ENCODE results near the gene COG2.
"Not testable (repeated sequence)": the region's sequence is repeated elsewhere in the genome, so short reads cannot be mapped to it uniquely, and the experiment has no call there.

COG2 gene

DNA sequence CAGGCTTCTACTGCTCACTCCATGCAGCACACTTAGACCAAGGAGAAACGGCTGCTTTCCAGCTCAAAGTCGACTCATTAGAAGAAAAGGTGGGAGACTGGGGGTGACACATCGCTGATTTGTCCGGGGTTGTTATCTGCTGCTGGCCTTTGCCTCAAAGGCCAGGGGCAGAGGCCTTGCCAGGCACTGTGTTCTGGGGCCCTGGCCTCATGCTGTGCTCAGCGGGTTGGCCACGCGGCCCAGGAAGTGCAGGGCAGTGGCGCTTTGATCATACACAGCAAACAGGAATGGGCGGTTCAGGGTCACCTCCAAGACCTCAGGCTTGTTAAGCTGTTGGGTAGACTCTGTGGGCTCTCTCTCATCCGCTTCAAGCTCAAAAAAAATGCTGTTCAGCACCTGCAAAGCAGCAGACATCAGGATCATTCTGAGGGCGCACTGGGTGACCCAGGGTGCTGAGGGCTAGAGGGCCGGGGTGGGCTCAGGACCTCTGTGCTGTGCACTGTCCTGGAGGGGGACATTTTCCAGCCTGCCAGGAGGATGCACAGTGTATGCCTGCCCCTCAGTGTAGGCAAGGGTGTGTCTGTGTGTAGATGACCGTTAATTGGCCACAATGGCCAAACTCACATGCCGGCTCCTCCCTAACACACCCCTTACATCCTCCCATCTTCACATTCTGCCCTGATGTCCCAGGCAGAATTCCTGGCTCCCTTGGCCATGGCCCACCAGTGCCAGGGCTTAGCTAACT is 60.8 kb downstream of the COG2 start:
- no peak for DNase-seq

DNA sequence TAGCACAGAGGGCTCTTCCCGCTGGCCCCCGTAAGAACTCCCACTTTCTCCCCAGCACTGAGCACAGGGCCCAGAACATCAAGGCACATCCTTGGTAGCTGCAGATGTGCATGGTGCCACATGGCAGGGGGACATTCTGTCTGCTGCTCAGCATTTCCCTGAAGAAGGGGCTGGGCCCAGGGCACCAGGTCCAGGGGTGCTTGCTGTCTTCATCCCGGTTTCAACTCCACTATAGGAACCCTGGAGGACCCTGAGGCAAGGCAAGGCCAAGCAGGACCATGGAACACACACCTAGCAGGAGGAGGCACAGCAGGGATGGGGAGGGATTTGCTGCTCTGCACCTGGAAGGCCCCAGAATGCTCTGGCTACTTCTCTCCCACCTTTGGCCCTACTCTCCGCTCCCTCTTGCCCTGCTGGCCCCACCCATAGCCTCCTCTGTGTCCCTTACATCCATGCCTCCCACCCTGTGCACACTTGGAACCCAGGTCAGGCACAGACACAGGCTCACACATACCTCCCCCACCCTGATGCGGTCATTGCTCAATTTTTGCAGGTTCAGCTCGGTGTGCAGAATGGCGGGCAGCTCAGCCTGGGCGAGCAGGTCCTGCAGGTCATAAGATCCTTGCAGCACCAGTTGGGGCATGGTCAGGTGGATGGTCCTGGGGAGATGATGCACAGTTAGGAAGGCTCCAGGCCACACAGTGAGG is 61.6 kb downstream of the COG2 start:
- DNase-seq = no peak

DNA sequence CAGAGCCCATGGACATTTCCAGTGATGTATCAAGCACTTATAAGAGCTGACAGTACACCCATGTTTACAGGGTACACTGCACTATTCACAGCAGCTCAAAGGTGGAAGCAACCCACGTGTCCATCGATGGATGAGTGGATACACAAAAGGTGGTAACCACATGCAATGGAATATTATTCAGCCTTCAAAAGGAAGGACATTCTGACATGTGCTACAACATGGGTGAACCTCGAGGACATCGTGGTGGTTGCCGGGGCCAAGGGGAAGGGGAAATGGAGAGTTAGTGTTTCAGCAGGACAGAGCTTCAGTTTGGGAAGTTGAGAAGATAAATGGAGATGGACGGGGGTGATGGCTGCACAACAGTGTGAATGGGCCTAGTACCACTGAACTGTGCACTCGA is 62.5 kb downstream of the COG2 start:
- no peak for DNase-seq

DNA sequence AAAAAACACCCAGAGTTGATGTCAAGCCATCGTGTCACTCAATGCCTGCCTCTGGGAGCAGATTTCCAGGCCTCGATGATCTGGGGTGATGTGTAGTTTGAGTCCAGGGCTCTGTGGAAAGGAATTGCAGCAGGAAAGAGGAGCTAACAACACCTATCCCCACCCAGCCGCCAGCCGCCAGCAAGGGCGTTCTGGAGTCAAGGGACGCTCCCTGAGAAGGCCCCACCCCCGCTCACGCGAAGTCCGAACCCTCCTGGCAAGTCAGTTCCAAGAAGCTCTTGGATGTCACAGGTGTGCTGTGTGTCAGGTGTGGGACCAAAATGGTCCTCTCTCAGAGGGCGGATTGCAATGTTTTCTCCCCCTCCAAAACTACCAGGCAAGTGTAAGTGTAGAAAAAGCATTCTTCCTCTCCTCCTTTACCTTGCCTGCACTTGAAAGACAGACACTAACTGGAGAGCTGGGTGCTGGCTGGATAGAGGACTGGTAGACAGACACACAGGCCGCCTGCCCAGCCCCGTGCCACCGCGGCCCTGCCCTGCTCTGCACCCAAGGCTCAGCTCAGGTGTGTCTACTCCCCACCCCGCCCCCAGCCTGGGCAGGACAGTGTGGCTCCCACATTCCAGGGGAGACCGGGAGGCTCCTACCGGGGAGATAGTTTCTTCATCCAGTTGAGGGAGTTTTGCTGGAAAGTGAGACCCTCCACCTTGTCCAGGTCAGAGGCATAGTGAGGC is 63.2 kb downstream of the COG2 start:
- no peak for DNase-seq

DNA sequence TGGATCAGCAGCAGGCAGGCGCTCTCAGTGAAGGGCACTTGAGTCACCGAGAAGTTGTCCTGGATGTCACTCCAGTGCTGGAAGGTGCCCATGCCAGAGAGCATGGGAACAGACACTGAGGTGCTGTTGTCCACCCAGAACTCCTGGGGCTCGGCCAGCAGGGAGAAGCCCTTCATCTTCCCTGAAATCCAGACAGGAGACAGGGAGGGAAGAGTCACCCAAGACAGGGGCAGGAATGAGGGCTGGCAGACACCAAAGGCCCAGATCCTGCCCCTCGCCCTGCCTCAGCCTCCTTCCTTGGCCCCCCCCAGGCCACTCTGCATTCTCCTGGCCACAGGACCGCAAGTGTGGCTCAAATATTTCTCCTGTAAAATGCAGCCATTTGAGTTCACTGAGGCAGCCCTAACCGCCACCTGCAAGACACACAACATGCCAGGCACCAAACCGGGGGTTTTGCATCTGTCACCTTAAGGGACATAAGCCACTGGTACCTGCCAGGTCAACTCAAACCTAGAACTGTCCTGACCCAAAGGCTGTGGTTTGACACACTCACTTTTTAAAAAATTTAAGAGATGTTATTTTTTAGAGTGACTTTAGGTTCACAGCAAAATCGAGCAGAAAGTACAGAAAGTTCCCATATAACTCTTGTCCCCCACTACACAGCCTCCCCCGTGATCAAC is 63.9 kb downstream of the COG2 start:
- no peak for DNase-seq

DNA sequence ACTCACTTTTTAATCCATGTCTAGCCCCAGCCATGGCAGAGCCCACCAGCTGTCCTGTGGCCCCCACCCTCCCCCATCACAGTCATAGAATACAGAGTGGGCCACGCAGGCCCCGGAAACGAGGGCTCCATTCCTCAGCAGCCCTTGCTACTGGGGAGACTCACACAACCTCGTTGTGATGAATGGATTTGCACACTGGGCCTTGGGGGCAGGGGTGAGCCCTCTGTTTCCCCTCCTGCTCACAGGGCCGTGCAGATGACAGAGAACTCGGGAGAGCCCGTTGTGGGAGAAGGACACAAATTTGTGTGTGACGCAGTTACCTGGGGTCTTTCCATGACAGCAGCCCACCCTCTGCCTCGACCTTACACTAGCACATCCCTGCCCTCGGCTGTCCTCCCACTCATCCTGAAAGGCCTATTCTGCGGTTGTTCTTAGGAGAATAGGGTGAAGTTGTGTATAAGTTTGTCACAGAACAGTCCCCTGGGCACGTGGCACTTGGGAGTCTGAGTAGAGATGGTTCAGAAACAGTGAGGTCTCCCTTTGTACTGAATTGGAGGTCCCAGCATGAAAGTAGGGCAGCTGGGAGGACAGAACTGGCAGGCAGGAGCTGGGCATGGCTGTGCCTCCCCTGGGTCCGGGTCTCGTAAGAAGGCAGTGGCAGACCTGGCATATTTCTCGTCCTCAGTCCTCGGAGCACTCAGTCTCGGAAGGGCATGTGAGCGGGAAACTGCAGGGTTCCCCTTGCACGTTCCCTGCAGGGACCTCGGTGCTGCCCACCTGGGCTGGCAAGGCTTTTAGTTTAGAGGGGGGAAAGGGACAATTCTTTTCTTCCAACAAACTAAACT is 64.8 kb downstream of the COG2 start:
- DNase-seq = no peak

DNA sequence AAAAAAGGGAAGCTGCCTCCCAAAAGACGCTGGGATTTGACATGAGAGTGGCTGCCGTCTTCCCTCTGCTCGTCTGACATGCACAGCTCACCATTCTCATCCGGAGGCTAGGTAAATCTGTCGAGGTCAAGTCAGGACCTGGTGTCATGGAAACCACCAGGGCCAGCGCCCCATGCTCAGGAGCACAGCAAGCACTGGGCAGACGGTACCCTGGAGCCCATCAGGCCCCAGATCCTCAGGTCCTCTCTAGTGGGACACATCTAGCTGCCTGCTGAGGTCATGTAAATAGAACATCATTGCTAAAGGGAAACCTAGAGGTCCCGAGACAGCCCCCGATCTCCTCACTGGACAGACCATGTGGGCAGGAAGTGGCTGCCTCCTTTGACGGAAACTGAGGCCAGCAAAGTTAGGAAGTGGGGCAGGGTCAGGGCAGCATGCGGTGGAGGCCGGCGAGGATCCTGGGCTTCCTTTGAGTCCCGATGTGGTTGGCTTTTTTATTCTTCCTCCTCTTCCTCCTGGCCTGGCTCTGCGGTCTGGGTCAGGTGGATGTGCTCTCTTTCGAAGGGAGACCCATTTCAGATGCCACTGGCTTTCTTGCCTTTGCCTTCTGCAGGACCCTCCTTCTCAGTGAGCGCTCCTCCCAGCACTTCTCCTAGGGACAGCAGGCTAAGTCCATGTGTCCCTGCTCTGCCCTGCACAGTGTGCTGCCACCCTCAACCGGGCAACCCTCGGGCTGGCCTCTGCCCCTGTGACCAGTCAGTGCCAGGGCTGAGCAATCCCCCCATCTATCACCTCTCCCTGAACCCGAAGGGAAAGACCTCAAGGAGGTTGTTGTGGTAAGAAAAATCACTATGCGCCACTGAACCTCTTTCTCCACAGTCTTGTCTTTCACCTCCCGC is 65.7 kb downstream of the COG2 start:
- DNase-seq = no peak

DNA sequence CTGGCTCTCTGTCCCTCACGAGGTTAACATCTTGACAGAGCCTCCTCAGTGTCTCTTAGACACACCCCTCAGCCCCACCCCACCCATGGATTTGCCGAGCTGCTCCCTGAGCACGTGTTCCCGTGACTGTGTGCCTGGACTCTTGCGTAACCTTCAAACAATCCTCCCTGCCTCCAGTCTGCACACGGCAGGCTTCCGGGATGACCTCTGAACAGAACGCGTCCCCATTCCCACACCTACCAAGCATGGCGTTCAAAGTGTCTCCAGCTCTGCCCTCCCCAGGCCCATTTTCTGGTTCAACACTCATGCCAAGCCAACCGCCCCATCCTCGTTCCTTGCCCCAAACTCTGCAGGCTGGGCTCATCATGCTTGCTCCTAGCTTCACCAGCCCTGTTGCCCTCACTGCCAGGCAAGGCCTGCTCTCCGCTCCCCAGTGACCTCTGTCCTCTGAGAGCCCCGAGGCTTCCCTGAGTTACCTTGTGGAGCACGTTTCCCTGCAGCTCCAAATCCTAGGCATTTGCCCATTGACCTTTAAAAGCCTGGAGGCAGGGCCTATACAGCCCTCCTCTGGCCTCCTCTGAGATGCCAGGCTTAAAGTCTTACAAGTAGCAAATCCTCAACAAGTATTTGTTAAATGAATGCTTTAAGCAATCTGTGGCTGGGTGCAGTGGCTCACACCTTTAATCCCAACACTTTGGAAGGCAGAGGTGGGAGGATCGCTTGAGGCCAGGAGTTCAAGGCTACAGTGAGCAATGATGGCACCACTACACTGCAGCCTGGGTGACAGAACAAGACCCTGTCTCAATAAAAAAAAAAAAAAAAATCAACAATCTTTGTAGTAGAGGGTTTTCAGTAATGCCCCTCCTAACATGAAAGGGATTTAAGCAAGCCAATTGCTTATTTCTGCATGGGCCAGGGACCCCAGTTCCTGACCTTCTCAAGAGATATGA is 66.6 kb downstream of the COG2 start:
- DNase-seq = no peak

DNA sequence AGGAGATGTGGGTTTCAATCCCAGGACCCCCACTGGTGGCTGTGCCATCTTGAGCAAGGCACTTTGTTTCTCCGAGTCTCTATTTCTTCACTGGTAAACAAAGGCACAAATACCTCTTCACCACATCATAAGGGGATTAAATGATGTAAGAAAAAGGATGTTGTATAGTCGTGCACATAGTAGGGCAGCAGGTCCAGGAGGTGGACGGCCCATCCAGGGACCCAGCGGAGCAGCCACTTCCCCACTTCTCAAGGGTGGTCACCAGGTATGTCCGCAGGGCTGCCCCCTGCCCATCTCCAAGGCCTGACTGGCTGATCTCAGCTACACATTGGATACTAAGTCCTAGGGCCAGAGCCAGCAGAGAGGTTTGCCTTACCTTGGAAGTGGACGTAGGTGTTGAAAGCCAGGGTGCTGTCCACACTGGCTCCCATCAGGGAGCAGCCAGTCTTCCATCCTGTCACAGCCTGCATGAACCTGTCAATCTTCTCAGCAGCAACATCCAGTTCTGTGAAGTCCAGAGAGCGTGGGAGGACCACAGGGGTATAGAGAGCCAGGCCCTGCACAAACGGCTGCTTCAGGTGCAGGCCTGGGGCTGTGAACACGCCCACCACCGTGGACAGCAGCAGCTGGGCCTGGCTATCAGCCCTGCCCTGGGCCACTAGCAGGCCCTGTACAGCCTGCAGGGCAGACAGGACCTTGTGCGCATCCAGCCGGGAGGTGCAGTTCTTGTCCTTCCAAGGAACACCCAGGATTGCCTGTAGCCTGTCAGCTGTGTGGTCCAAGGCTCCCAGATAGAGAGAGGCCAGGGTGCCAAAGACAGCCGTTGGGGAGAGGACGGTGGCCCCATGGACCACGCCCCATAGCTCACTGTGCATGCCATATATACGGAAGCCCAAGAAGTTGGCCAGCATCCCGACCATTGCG is 67.6 kb downstream of the COG2 start:
- no peak for DNase-seq

DNA sequence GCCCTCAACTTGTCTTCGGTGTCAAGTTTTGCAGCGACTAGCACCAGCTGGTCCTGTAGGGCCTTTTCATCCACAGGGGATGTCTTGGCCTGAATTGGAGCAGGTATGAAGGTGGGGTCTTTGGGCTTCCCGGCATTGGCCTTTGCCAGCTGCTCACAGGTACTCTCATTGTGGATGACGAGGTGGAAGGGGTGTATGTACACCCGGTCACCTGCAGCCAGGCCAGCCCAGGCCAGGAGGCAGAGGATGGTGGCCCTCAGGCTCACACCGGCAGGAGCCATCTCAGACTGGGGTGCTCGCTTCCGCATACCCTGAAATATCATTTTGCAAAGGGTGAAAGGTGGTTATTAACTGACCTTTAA is 68.2 kb downstream of the COG2 start:
- no peak for DNase-seq

DNA sequence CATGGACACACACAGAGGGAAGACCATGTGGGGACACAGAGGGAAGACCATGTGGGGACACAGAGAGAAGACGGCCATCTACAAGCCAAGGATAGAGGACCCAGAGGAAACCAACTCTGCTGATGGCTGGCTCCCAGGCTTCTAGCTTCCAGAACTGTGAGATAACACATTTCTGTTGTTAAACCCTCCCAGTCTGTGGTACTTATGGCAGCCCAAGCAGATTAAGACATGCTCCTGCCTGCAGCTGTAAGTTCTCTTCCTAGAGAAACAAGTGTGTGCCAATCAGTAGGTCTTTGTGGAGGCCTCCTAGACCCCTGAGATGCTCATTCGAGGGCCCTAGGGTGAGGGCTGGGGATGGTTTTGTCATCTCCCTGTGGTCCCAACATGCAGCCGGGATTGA is 69.0 kb downstream of the COG2 start:
- no peak for DNase-seq

DNA sequence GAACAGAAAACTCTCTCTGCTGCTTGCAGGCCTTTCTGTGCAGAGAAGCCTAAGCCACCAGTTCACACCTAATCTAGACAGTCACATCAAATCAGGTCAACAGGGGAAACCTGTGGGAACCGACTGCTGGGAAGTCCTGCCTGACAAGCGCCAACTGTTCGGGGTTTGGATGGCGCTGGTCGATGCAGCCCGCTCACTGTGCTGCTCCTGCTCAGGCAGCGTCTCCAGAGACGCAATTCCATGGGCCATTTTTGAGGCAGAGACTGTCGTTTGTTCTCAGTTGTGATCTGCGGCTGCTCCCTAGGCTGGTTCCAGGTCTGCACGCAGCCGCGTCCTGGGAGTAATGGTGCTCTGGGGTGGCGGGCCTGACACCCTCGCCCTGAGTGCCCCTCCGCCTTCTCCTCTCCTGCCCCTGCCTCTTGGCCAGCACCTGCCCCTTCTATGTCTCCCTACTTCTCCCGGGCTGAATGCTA is 70.2 kb downstream of the COG2 start:
- DNase-seq = no peak

DNA sequence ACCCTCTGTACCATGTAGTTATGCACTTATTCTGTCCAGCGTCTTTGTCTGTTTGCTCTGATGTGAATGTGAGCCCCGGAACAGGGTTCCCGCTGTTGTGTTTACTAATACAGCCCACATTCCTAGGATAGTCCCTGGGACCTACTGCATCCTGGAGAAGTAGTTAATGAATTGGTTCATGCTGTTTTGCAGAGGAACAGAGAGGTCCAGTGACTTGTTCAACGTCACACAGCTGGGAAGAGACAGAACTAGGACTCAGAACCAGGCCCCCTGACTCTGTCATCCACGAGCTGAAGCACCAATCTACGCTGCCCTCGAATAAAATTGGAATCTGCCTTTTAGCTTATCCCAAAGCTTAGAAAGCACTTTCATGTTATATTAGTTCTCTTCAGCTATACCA is 70.9 kb downstream of the COG2 start:
- DNase-seq = no peak

DNA sequence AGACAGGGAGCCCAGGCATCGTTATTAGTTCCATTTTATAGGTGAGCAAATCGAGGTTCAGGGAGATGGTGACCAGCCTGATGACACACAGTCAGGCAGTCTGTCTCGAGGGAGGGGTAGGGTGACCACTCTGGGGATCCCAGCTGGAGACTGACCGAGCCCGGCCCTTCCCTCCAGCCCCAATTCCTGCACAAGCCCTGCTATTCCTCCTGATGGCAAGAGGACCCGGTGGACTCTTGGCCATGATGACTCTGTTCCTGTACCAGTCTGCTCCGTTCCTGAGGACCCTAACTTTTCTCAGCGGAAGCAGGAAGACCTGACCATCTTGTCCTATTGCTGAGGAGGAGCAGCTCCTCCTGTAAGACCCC is 71.2 kb downstream of the COG2 start:
- no peak for DNase-seq

DNA sequence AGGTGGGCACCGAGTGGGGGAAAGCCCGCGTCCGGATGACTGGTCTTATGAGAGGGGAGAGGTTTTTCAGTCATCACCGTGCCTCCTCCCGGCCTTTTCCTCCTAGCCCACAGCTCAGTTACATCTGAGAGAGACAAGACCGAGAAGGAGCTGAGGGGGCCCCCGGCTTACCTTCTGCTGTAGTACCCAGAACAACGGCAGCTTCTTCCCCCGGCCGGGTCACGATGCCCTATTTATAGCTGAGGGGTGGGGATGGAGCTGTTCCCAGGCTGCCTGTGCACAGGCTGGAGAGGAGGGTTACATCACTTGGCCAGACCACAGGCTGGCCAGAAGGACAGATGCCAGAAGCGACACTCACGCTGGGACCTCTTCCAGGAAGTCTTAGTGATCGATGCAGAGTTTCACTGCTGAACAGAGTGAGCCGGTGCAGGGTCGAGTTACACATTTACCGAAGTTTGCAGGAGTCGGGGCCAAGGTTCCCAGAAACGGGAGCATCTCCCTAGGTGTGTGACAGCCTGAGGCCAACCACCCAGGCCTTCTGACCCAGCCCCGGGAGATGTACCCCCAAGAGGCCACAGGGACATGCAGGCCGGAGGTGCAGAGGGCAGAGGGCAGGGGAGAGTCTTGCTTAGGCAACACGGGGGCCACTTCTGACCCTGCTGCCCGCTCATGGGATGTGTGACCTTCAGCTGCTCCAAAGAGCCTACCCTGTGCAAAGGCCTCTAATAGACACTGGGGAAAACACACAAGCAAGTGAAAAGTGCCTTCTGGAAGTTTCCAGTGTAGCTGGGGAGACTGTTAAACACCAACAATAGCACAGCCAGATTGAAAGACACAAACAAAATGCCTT is 71.9 kb downstream of the COG2 start, which contains the start of gene AGT:
Gene AGT (minus strand): TSS at position 208 of the 850 bp plus-strand sequence. CDS start 3,299 bp downstream, outside the sequence.
- no peak for DNase-seq

DNA sequence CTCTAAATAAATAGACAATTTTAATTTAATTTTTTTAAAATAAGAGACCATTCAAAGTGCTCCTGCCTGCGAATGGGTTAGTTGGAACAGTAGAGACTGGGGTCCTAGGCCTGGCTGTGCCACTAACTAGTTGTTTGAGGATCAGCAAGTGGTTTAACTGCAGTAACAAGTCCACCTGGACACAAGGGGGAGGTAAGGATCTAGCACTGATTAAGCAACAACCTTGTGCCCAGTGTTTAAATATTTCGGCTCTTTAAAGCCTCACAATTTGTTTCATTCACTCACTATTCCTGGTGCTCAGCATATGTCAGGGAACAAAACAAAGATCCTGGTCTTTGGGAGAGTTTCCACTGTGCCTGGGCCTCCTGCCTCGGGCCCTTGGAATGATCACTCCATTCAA is 73.2 kb downstream of the COG2 start:
- DNase-seq = no peak

DNA sequence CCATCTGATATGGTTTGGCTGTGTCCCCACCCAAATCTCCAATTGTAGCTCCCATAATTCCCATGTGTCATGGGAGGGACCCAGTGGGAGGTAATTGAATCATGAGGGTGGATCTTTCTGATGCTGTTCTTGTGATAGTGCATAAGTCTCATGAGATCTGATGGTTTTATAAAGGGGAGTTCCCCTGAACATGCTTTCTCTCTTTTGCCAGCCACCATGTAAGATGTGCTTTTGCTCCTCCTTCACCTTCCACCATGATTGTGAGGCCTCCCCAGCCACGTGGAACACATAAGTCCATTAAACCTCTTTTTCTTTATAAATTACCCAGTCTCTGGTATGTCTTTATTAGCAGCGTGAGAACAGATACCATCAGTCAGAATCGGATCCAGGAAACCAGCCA is 74.2 kb downstream of the COG2 start:
- DNase-seq = not testable (repeated sequence)

DNA sequence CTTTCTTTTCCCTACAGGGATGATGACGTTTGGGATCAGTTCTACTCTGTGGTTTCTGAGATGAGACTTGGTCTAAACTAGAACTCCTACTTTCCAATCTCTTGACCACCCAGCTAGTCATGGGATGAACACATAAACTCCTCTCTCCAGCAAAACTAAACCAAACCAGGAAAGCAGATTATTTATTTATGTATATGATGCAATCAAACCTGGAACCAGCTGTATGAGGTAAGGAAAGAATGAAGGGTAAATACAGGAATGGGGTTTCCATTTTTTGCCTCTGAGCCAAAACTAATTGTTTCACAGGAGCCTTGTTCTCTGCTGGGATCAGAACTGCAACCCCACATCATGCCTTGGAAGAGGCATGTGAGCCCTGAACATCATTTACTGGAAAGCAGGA is 75.0 kb downstream of the COG2 start:
- DNase-seq = no peak
